T-helper 1 cell treated with Interleukin-12 subunit alpha and Interleukin-12 subunit beta and Interleukin-4 antibody, amounts not matched to agents 30 ng/mL and 1 ng/mL, for 36 hours (primary cell): ENCODE measurements around the gene PLD4. TPM values are rescaled to one million over a fixed set of nuclear protein-coding genes. Genes with fewer than 3 reads are reported as not detected.
"Not testable (repeated sequence)": the region's sequence is repeated elsewhere in the genome, so short reads cannot be mapped to it uniquely, and the experiment has no call there.

Experiments used
- intact Hi-C: fragments of 100-400 bp; cut with micrococcal nuclease; formaldehyde crosslinking; loops from one replicate; pipeline ENCODE4 v1.15.1; 2024
- total RNA-seq: library from RNA; stranded (reverse); gene quantifications from 2 replicates; pipeline ENCODE4 v1.2.3, GENCODE V29; 2022

Gene PLD4
- total RNA-seq, 1 donor from 2014 or later = 0.10 TPM

GRCh38 chr14:104885973-104886689 lies 38.5 kb upstream of the PLD4 start:
- intact Hi-C loops = no loop called here

- intact Hi-C loops = no loop called here
Measured at GRCh38 chr14:104886690-104887622, 37.7 kb upstream of the PLD4 start.

GRCh38 chr14:104887623-104888488 lies 36.8 kb upstream of the PLD4 start:
- intact Hi-C loops = no loop called here

GRCh38 chr14:104888489-104889374 lies 35.9 kb upstream of the PLD4 start:
- intact Hi-C loops = no loop called here

- intact Hi-C loops = no loop called here
Measured at GRCh38 chr14:104889375-104889757, 35.3 kb upstream of the PLD4 start.

GRCh38 chr14:104890292-104890691 lies 34.4 kb upstream of the PLD4 start:
- intact Hi-C loops = not testable (repeated sequence)

- intact Hi-C loops = no loop called here
Measured at GRCh38 chr14:104891121-104891551, 33.5 kb upstream of the PLD4 start.

GRCh38 chr14:104891664-104892530 lies 32.8 kb upstream of the PLD4 start:
- intact Hi-C loops = no loop called here

GRCh38 chr14:104892531-104893434 lies 31.9 kb upstream of the PLD4 start:
- intact Hi-C loops = no loop called here

- intact Hi-C loops = no loop called here
Measured at GRCh38 chr14:104893435-104894207, 31.1 kb upstream of the PLD4 start.

- intact Hi-C loops = no loop called here
Measured at GRCh38 chr14:104894331-104895206, 30.1 kb upstream of the PLD4 start.

GRCh38 chr14:104895207-104895785 lies 29.4 kb upstream of the PLD4 start:
- intact Hi-C loops = no loop called here

GRCh38 chr14:104895786-104896661 lies 28.7 kb upstream of the PLD4 start:
- intact Hi-C loops = loop anchor here (1.0 to 2.0 kb wide), 2 partner anchors 149 to 456 kb away; no protein-coding TSS in a partner anchor

- intact Hi-C loops = loop anchor here (2.0 kb wide), 1 partner anchor 147 kb away; no protein-coding TSS in a partner anchor
Measured at GRCh38 chr14:104897330-104898194, 27.1 kb upstream of the PLD4 start.
